WTC11 (cell line): ENCODE data around the gene MEIS1. TPM values are rescaled to one million over a fixed set of nuclear protein-coding genes. Genes with fewer than 3 reads are reported as not detected.

Source experiments
- ATAC-seq: fragments of 200-7000 bp; cut with Tn5 transposase; 2 replicates; pipeline ENCODE4 v1.10.0; 2021; ENCODE audit warnings: mild to moderate bottlenecking, moderate library complexity
- CTCF ChIA-PET: fragments of 300-600 bp; sonication (Branson Sonifier 250); formaldehyde crosslinking; loops from one replicate; lab custom pipeline; 2021; ENCODE audit warnings: antibody characterized with exemption; lab: Charles Lee
- POLR2A ChIA-PET: fragments of 350-600 bp; sonication (Branson Sonifier 250); formaldehyde crosslinking; loops from one replicate; lab custom pipeline; 2021; ENCODE audit warnings: antibody characterized with exemption; lab: Charles Lee
- DNase-seq: peaks from one replicate; pipeline ENCODE4 v3.0.0; 2021; ENCODE audit warnings: low spot score
- H3K27ac Mint-ChIP-seq: 2 replicates; pipeline ENCODE4 v1.8.0; 2021; ENCODE audit warnings: mixed read lengths
- H3K27me3 Mint-ChIP-seq: 2 replicates; pipeline ENCODE4 v1.8.0; 2021; ENCODE audit warnings: low read depth, mild to moderate bottlenecking, moderate library complexity, mixed read lengths
- H3K36me3 Mint-ChIP-seq: 2 replicates; pipeline ENCODE4 v1.8.0; 2021; ENCODE audit warnings: mixed read lengths
- H3K4me1 Mint-ChIP-seq: 2 replicates; pipeline ENCODE4 v1.8.0; 2022; ENCODE audit warnings: mixed read lengths
- H3K4me3 Mint-ChIP-seq: 2 replicates; pipeline ENCODE4 v1.8.0; 2021; ENCODE audit warnings: mild to moderate bottlenecking, moderate library complexity, mixed read lengths
- H3K9me3 Mint-ChIP-seq: 2 replicates; pipeline ENCODE4 v1.8.0; 2021; ENCODE audit warnings: mixed read lengths
- AFF4 ChIP-seq: sonication (generic); formaldehyde crosslinking; IDR thresholded peaks from 2 replicates; pipeline ENCODE4 v1.8.1; 2023; ENCODE audit warnings: mild to moderate bottlenecking, missing genetic modification reagents, borderline replicate concordance
- ATF1 ChIP-seq: sonication (generic); formaldehyde crosslinking; IDR thresholded peaks from 2 replicates; pipeline ENCODE4 v1.8.1; 2023; ENCODE audit warnings: mild to moderate bottlenecking, moderate library complexity, missing genetic modification reagents
- CBFB ChIP-seq: sonication (generic); formaldehyde crosslinking; IDR thresholded peaks from 2 replicates; pipeline ENCODE4 v1.8.1; 2022; ENCODE audit warnings: mild to moderate bottlenecking, low read depth, missing genetic modification reagents
- CTCF ChIP-seq: fragments of 200-600 bp; IDR thresholded peaks from 2 replicates; pipeline ENCODE4 v1.8.0; 2022; ENCODE audit warnings: antibody characterized with exemption
- E2F1 ChIP-seq: sonication (generic); formaldehyde crosslinking; IDR thresholded peaks from 2 replicates; pipeline ENCODE4 v1.8.0; 2022; ENCODE audit warnings: mild to moderate bottlenecking, missing genetic modification reagents
- EMX1 ChIP-seq: fragments of 250-450 bp; sonication (Bioruptor Pico); IDR thresholded peaks from 2 replicates; pipeline ENCODE4 v1.8.0; 2021; ENCODE audit warnings: mild to moderate bottlenecking
- ESRRA ChIP-seq: sonication (generic); formaldehyde crosslinking; IDR thresholded peaks from 2 replicates; pipeline ENCODE4 v1.8.1; 2022; ENCODE audit warnings: mild to moderate bottlenecking, missing genetic modification reagents, borderline replicate concordance
- FOXP4 ChIP-seq: sonication (generic); formaldehyde crosslinking; IDR thresholded peaks from 2 replicates; pipeline ENCODE4 v1.8.0; 2022; ENCODE audit warnings: mild to moderate bottlenecking, missing genetic modification reagents
- HMGXB4 ChIP-seq: sonication (generic); formaldehyde crosslinking; IDR thresholded peaks from 2 replicates; pipeline ENCODE4 v1.8.1; 2023; ENCODE audit warnings: mild to moderate bottlenecking, moderate library complexity, missing genetic modification reagents
- JAZF1 ChIP-seq: fragments of 250-450 bp; sonication (Bioruptor Pico); IDR thresholded peaks from 2 replicates; pipeline ENCODE4 v1.9.0; 2021; ENCODE audit warnings: moderate library complexity, mild to moderate bottlenecking, inconsistent platforms
- SOX15 ChIP-seq: fragments of 250-450 bp; sonication (Bioruptor Pico); IDR thresholded peaks from 2 replicates; pipeline ENCODE4 v1.9.0; 2021; ENCODE audit warnings: mild to moderate bottlenecking
- USF1 ChIP-seq: sonication (generic); formaldehyde crosslinking; IDR thresholded peaks from 2 replicates; pipeline ENCODE4 v1.8.0; 2022; ENCODE audit warnings: mild to moderate bottlenecking, missing genetic modification reagents
- ZBTB43 ChIP-seq: sonication (generic); formaldehyde crosslinking; IDR thresholded peaks from 2 replicates; pipeline ENCODE4 v1.8.1; 2023; ENCODE audit warnings: mild to moderate bottlenecking, missing genetic modification reagents
- ZNF121 ChIP-seq: sonication (generic); formaldehyde crosslinking; IDR thresholded peaks from 2 replicates; pipeline ENCODE4 v1.8.0; 2023; ENCODE audit warnings: missing genetic modification reagents
- ZNF317 ChIP-seq: sonication (generic); formaldehyde crosslinking; IDR thresholded peaks from 2 replicates; pipeline ENCODE4 v1.8.1; 2023; ENCODE audit warnings: low read depth, mild to moderate bottlenecking, moderate library complexity, missing genetic modification reagents, borderline replicate concordance
- ZNF396 ChIP-seq: fragments of 250-450 bp; sonication (Bioruptor Pico); IDR thresholded peaks from 2 replicates; pipeline ENCODE4 v1.8.0; 2021; ENCODE audit warnings: mild to moderate bottlenecking, moderate library complexity, borderline replicate concordance
- ZNF423 ChIP-seq: fragments of 250-450 bp; sonication (Bioruptor Pico); IDR thresholded peaks from 2 replicates; pipeline ENCODE4 v2.1.2; 2022; ENCODE audit warnings: mild to moderate bottlenecking, moderate library complexity
- ZNF671 ChIP-seq: fragments of 250-450 bp; sonication (Bioruptor Pico); IDR thresholded peaks from 2 replicates; pipeline ENCODE4 v1.8.0; 2021; ENCODE audit warnings: mild to moderate bottlenecking
- total RNA-seq: library from RNA; stranded (reverse); gene quantifications from 3 replicates; pipeline ENCODE4 v1.2.3, GENCODE V29; 2021

Gene MEIS1
- total RNA-seq, 1 experiment from 2014 or later = 0.48 TPM

GRCh38 chr2:66467718-66468117, 32.8 kb downstream of the MEIS1 start:
- no peak for ATAC-seq
- DNase-seq = no peak
- H3K4me3 Mint-ChIP-seq = no peak overlapping the region
- H3K9me3 Mint-ChIP-seq = no peaks in the 10 kb centered on the region
- ChIA-PET POLR2A (no interaction called here), CTCF (no interaction called here)
- no peak overlapping the region for H3K27ac Mint-ChIP-seq
- H3K27me3 Mint-ChIP-seq = no peaks in the 10 kb centered on the region
- no peak for TF ChIP-seq CBFB (CRISPR knock-in tag)
- no peak for TF ChIP-seq HMGXB4
- no peak for TF ChIP-seq EMX1 (CRISPR knock-in tag)
- TF ChIP-seq ZNF317 (CRISPR knock-in tag) = no peak
- TF ChIP-seq JAZF1 (CRISPR knock-in tag) = no peak
- no peak for TF ChIP-seq E2F1
- TF ChIP-seq ZBTB43 (CRISPR knock-in tag) = no peak
- TF ChIP-seq ZNF121 (CRISPR knock-in tag) = no peak
- no peak for TF ChIP-seq SOX15
- no peak for TF ChIP-seq ZNF396 (CRISPR knock-in tag)
- H3K36me3 Mint-ChIP-seq = no peaks in the 10 kb centered on the region
- H3K4me1 Mint-ChIP-seq = peaks cover 21% of the 10 kb centered on the region

- TF ChIP-seq USF1 (CRISPR knock-in tag) = no peak
- TF ChIP-seq CTCF = no peak
- no peak for TF ChIP-seq ZNF396 (CRISPR knock-in tag)
- no peak for TF ChIP-seq FOXP4 (CRISPR knock-in tag)
- TF ChIP-seq AFF4 (CRISPR knock-in tag) = no peak
- TF ChIP-seq ZNF671 (CRISPR knock-in tag) = no peak
- no peak for TF ChIP-seq ZNF423
- no peak for TF ChIP-seq ATF1 (CRISPR knock-in tag)
- no peak for TF ChIP-seq ESRRA (CRISPR knock-in tag)
- no peak for TF ChIP-seq HMGXB4
- TF ChIP-seq CBFB (CRISPR knock-in tag) = no peak
- TF ChIP-seq ZNF317 (CRISPR knock-in tag) = no peak
- H3K36me3 Mint-ChIP-seq = no peaks in the 10 kb centered on the region
- peak; percentile 52 for ATAC-seq
- H3K9me3 Mint-ChIP-seq = no peaks in the 10 kb centered on the region
- no peak overlapping the region for H3K27ac Mint-ChIP-seq
- POLR2A ChIA-PET = no interaction called here
- peaks cover 21% of the 10 kb centered on the region for H3K4me1 Mint-ChIP-seq
- peak; percentile 12 for DNase-seq
- CTCF ChIA-PET = interaction anchor here (1.1 kb wide), 1 partner anchor 829 kb away, joined by 3 read pairs; no protein-coding TSS in a partner anchor
- H3K4me3 Mint-ChIP-seq = no peak overlapping the region; the same call in 1 of the 2 replicates
- H3K27me3 Mint-ChIP-seq = no peaks in the 10 kb centered on the region
Measured at GRCh38 chr2:66469214-66469902, 34.4 kb downstream of the MEIS1 start.
